Activated naive CD4-positive, alpha-beta T cell treated with anti-CD3 and anti-CD28 coated beads for 36 hours (primary cell): ENCODE results near the gene PLA2G10. TPM values are rescaled to one million over a fixed set of nuclear protein-coding genes. Genes with fewer than 3 reads are reported as not detected.
A peak's percentile ranks its signal among the peaks of the same experiment; 100 is the strongest.
"Not testable (repeated sequence)": the region's sequence is repeated elsewhere in the genome, so short reads cannot be mapped to it uniquely, and the experiment has no call there.

ENCODE experiments used
- CTCF ChIA-PET: fragments of 350-600 bp; sonication (Branson Sonifier 250); formaldehyde crosslinking; loops from one replicate; lab custom pipeline; 2021; ENCODE audit warnings: antibody characterized with exemption; lab: Charles Lee
- DNase-seq: peaks from one replicate; pipeline ENCODE4 v3.0.0-alpha.2; 2020
- H3K27ac Mint-ChIP-seq: one replicate; pipeline ENCODE4 v1.8.0; 2021; ENCODE audit warnings: mild to moderate bottlenecking, mixed read lengths
- H3K27me3 Mint-ChIP-seq: one replicate; pipeline ENCODE4 v1.8.0; 2021; ENCODE audit warnings: low read depth, mixed read lengths
- H3K36me3 Mint-ChIP-seq: one replicate; pipeline ENCODE4 v1.8.0; 2021; ENCODE audit warnings: low read depth, mixed read lengths
- H3K4me1 Mint-ChIP-seq: one replicate; pipeline ENCODE4 v1.8.0; 2021; ENCODE audit warnings: low read depth, mixed read lengths
- H3K4me3 Mint-ChIP-seq: one replicate; pipeline ENCODE4 v1.8.0; 2021; ENCODE audit warnings: mild to moderate bottlenecking, moderate library complexity, mixed read lengths
- H3K9me3 Mint-ChIP-seq: one replicate; pipeline ENCODE4 v1.8.0; 2021; ENCODE audit warnings: mixed read lengths
- intact Hi-C: fragments of 100-400 bp; cut with micrococcal nuclease; formaldehyde crosslinking; loops from one replicate; pipeline ENCODE4 v1.15.1; 2023
- total RNA-seq, 2 experiments: library from RNA; stranded (reverse); gene quantifications; one replicate each; pipeline ENCODE4 v1.2.3, GENCODE V29; 2021

Gene PLA2G10
- total RNA-seq, 2 experiments from 2014 or later: not detected

DNA sequence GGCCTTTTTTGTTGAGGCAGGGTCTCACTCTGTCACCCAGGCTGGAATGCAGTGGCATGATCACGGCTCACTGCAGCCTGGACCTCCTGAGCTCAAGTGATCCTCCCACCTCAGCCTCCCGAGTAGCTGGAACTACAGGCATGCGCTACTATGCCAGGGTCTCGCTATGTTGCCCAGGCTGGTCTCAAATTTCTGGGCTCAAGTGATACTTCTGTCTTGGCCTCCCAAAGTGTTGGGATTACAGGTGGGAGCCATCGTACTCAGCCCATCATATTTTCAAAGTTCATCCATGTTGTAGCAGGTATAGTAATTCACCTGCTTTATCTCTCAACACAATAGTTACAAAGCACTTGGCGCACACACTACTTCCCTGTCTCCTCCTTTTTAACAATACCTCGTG is 13.7 kb downstream of the PLA2G10 start:
- H3K9me3 Mint-ChIP-seq, H3K27me3 Mint-ChIP-seq, H3K4me1 Mint-ChIP-seq, H3K36me3 Mint-ChIP-seq, DNase-seq, H3K27ac Mint-ChIP-seq, H3K4me3 Mint-ChIP-seq, CTCF ChIA-PET, intact Hi-C loops: not testable (repeated sequence)

- H3K4me1 Mint-ChIP-seq: no peaks in the 10 kb centered on the region
- no peak overlapping the region for H3K27ac Mint-ChIP-seq
- no peak for DNase-seq
- CTCF ChIA-PET: no interaction called here
- H3K9me3 Mint-ChIP-seq: no peaks in the 10 kb centered on the region
- intact Hi-C loops: no loop called here
- H3K27me3 Mint-ChIP-seq: no peaks in the 10 kb centered on the region
- H3K36me3 Mint-ChIP-seq: no peaks in the 10 kb centered on the region
- no peak overlapping the region for H3K4me3 Mint-ChIP-seq
Observed at GRCh38 chr16:14678748-14679497, 15.2 kb downstream of the PLA2G10 start.

GRCh38 chr16:14677627-14678026 is 16.5 kb downstream of the PLA2G10 start:
- CTCF ChIA-PET: no interaction called here
- Mint-ChIP-seq H3K4me3 (no peak overlapping the region), H3K9me3 (no peaks in the 10 kb centered on the region), H3K36me3 (no peaks in the 10 kb centered on the region), H3K27me3 (no peaks in the 10 kb centered on the region), H3K4me1 (peaks cover 3% of the 10 kb centered on the region), H3K27ac (no peak overlapping the region)
- DNase-seq: no peak
- intact Hi-C loops: no loop called here

DNA sequence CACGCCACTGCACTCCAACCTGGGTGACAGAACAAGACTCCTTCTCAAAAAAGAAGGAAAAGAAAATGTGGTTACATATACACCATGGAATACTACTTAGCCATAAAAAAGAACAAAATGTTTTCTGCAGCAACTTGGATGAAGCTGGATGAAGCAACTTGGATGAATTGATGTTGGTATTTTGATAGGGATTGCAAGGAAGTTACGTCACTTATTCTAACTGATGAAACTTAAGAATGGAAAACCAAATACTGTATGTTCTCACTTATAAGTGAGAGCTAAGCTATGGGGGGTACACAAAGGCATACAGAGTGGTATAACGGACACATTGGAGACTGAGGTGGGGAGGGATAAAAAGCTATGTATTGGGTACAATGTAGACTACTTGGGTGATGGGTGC is 17.5 kb downstream of the PLA2G10 start:
- no peaks in the 10 kb centered on the region for H3K36me3 Mint-ChIP-seq
- H3K9me3 Mint-ChIP-seq: no peaks in the 10 kb centered on the region
- no peaks in the 10 kb centered on the region for H3K27me3 Mint-ChIP-seq
- H3K27ac Mint-ChIP-seq: no peak overlapping the region
- intact Hi-C loops: no loop called here
- CTCF ChIA-PET: no interaction called here
- no peak for DNase-seq
- peaks cover 6% of the 10 kb centered on the region for H3K4me1 Mint-ChIP-seq
- no peak overlapping the region for H3K4me3 Mint-ChIP-seq

DNA sequence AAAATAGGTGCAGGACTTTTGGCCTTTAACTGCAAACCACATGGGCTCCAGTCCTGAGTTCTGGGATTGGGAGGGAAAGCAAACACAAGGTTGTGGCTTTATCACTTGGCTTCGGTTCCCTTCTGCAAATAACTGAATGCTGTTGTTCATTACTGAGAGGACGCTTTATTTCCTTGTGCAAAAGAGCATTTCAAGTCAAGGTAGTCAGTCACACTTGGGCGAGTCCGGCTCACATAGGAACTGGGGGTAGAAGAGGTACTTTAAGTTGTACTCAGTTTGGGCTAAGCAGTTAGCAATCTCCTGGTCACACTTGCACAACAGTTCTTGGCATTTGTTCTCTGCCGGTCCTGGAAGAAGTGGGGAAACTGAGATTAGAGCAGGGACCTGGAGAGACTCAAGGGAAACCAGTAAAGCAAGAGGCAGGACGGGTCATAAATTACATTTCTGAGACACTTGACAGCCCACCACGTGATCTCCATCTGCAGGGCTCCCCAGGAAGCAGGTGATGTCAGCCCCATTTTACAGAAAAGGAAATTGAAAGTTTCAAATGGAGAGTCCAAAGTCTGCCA is 21.6 kb downstream of the PLA2G10 start:
- intact Hi-C loops: no loop called here
- no peaks in the 10 kb centered on the region for H3K27me3 Mint-ChIP-seq
- CTCF ChIA-PET: no interaction called here
- DNase-seq: no peak
- H3K36me3 Mint-ChIP-seq: peaks cover 11% of the 10 kb centered on the region
- H3K9me3 Mint-ChIP-seq: no peaks in the 10 kb centered on the region
- peaks cover 6% of the 10 kb centered on the region for H3K4me1 Mint-ChIP-seq
- H3K4me3 Mint-ChIP-seq: no peak overlapping the region
- H3K27ac Mint-ChIP-seq: no peak overlapping the region

- H3K4me1 Mint-ChIP-seq: peaks cover 6% of the 10 kb centered on the region
- intact Hi-C loops: no loop called here
- no peak overlapping the region for H3K4me3 Mint-ChIP-seq
- no peaks in the 10 kb centered on the region for H3K9me3 Mint-ChIP-seq
- CTCF ChIA-PET: no interaction called here
- DNase-seq: no peak
- H3K27ac Mint-ChIP-seq: no peak overlapping the region
- H3K36me3 Mint-ChIP-seq: peaks cover 23% of the 10 kb centered on the region
- H3K27me3 Mint-ChIP-seq: no peaks in the 10 kb centered on the region
Observed at GRCh38 chr16:14669776-14670175, 24.3 kb downstream of the PLA2G10 start.

- CTCF ChIA-PET: interaction anchor here (0.6 kb wide), 1 partner anchor 298 kb away, joined by 4 read pairs; no protein-coding TSS in a partner anchor
- H3K27ac Mint-ChIP-seq: no peak overlapping the region
- H3K27me3 Mint-ChIP-seq: no peaks in the 10 kb centered on the region
- peaks cover 5% of the 10 kb centered on the region for H3K4me1 Mint-ChIP-seq
- DNase-seq: no peak
- H3K4me3 Mint-ChIP-seq: no peak overlapping the region
- H3K36me3 Mint-ChIP-seq: peaks cover 30% of the 10 kb centered on the region
- no peaks in the 10 kb centered on the region for H3K9me3 Mint-ChIP-seq
- intact Hi-C loops: no loop called here
Observed at GRCh38 chr16:14668556-14669223, 25.4 kb downstream of the PLA2G10 start.

- no peak for DNase-seq
- Mint-ChIP-seq H3K27me3 (no peaks in the 10 kb centered on the region), H3K27ac (no peak overlapping the region), H3K9me3 (no peaks in the 10 kb centered on the region), H3K4me1 (peaks cover 2% of the 10 kb centered on the region), H3K4me3 (no peak overlapping the region), H3K36me3 (peaks cover 33% of the 10 kb centered on the region)
- intact Hi-C loops: no loop called here
- CTCF ChIA-PET: no interaction called here
Observed at GRCh38 chr16:14667347-14668266, 26.5 kb downstream of the PLA2G10 start.

DNA sequence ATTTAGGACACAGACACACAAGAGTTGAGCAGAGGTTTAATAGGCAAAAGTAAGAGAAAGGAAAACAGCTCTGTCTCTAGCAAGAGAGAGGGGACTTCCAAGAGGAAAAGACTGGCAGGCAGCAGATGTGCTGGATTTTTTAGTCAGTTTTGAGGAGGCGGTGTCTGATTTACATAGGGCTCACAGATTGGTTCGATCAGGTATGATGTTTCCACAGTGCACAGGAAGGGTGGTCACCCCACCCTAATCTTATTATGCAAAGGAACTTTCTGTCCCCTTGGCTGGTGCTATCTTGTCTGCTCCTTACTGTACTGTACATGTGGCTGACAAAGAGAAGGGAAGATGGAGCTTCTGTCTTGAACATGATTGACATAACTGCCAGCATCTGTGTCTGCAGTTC is 36.0 kb downstream of the PLA2G10 start:
- H3K27me3 Mint-ChIP-seq: no peaks in the 10 kb centered on the region
- CTCF ChIA-PET: no interaction called here
- peaks cover 4% of the 10 kb centered on the region for H3K4me1 Mint-ChIP-seq
- no peaks in the 10 kb centered on the region for H3K9me3 Mint-ChIP-seq
- peaks cover 30% of the 10 kb centered on the region for H3K36me3 Mint-ChIP-seq
- H3K4me3 Mint-ChIP-seq: no peak overlapping the region
- intact Hi-C loops: loop anchor here (1.0 kb wide), 1 partner anchor 24 kb away; no protein-coding TSS in a partner anchor
- DNase-seq: peak; percentile 15
- peak overlapping the region; percentile 79 for H3K27ac Mint-ChIP-seq

DNA sequence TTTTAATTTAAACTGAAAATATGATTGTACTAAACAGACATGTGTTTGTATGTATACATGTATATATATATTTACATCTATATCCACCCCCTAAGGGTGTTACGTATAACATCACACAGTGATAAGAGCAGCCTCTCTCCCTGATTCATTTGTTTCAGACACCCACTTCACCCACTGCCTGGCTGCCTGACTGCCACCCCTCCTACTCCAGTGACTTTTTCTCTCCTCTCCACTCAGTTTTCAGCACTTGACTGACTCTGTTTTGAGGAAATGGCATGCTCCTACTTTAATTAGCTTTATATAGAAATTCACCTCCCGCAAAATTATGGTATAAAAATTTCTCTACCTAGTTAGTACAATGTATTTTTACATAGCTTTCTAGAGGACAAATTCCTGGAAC is 41.4 kb downstream of the PLA2G10 start:
- no peak overlapping the region for H3K4me3 Mint-ChIP-seq
- H3K4me1 Mint-ChIP-seq: peaks cover 9% of the 10 kb centered on the region
- intact Hi-C loops: no loop called here
- no peaks in the 10 kb centered on the region for H3K9me3 Mint-ChIP-seq
- H3K27me3 Mint-ChIP-seq: no peaks in the 10 kb centered on the region
- no peak overlapping the region for H3K27ac Mint-ChIP-seq
- peaks cover 25% of the 10 kb centered on the region for H3K36me3 Mint-ChIP-seq
- CTCF ChIA-PET: no interaction called here
- no peak for DNase-seq

DNA sequence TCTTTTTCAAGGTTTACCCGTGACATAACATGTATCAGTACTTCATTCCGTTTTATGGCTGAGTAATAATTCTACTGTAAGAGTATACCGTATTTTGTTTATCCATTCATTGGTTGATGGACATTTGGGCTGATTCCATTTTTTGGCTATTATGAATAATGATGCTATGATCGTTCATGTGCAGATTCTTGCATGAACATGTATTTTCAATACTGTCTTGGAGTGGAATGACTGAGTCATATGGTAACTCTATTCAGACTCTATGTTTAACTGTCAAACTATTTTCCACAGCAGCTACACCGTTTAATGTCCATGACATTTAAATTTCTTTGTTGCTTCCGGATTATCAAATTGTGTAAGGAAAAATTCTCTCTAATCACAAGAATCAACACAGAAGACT is 43.5 kb downstream of the PLA2G10 start:
- peak overlapping the region; percentile 60 for H3K27ac Mint-ChIP-seq

GRCh38 chr16:14649816-14650215 is 44.3 kb downstream of the PLA2G10 start:
- Mint-ChIP-seq H3K27ac (peak overlapping the region; percentile 60), H3K4me3 (no peak overlapping the region), H3K36me3 (peaks cover 22% of the 10 kb centered on the region), H3K4me1 (peaks cover 9% of the 10 kb centered on the region), H3K27me3 (no peaks in the 10 kb centered on the region), H3K9me3 (no peaks in the 10 kb centered on the region)
- CTCF ChIA-PET: interaction anchor here (0.9 kb wide), 1 partner anchor 11 kb away, joined by 3 read pairs; no protein-coding TSS in a partner anchor
- intact Hi-C loops: no loop called here
- no peak for DNase-seq

More for the DNA sequence above, 43.5 kb downstream of the PLA2G10 start:
- intact Hi-C loops: no loop called here
- no peak overlapping the region for H3K4me3 Mint-ChIP-seq
- no peaks in the 10 kb centered on the region for H3K27me3 Mint-ChIP-seq
- no peaks in the 10 kb centered on the region for H3K9me3 Mint-ChIP-seq
- peaks cover 9% of the 10 kb centered on the region for H3K4me1 Mint-ChIP-seq
- CTCF ChIA-PET: no interaction called here
- no peak for DNase-seq
- H3K36me3 Mint-ChIP-seq: peaks cover 24% of the 10 kb centered on the region
